ENCODE results near the gene PRR12. TPM values are rescaled to one million over a fixed set of nuclear protein-coding genes. Genes with fewer than 3 reads are reported as not detected.
"Not testable (repeated sequence)": the region's sequence is repeated elsewhere in the genome, so short reads cannot be mapped to it uniquely, and the experiment has no call there.

The PRR12 gene
- total RNA-seq, 1 donor, result 3.7 TPM

DNA sequence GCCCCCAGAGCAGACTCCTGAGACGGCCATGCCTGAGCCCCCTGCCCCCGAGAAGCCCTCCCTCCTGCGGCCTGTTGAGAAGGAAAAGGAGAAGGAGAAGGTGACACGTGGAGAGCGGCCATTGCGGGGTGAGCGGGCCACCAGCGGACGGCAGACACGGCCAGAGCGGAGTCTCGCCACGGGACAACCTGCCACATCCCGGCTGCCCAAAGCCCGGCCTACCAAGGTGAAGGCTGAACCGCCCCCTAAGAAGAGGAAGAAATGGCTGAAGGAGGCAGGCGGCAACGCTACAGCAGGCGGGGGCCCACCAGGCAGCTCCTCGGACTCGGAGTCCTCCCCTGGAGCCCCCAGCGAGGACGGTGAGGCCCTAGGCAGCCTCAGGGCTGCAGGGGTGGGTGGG lies 24.9 kb downstream of the PRR12 start:
- H3K4me3 ChIP-seq (ENCODE audit: low read depth, low read length), result no peak overlapping the region
- DNase-seq (ENCODE audit: low read depth), result no peak
- TF ChIP-seq, protein P1, sequence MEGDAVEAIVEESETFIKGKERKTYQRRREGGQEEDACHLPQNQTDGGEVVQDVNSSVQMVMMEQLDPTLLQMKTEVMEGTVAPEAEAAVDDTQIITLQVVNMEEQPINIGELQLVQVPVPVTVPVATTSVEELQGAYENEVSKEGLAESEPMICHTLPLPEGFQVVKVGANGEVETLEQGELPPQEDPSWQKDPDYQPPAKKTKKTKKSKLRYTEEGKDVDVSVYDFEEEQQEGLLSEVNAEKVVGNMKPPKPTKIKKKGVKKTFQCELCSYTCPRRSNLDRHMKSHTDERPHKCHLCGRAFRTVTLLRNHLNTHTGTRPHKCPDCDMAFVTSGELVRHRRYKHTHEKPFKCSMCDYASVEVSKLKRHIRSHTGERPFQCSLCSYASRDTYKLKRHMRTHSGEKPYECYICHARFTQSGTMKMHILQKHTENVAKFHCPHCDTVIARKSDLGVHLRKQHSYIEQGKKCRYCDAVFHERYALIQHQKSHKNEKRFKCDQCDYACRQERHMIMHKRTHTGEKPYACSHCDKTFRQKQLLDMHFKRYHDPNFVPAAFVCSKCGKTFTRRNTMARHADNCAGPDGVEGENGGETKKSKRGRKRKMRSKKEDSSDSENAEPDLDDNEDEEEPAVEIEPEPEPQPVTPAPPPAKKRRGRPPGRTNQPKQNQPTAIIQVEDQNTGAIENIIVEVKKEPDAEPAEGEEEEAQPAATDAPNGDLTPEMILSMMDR (IDR thresholded peaks at IDR 0.05; ENCODE audit: insufficient read depth, low read length), result no peak

DNA sequence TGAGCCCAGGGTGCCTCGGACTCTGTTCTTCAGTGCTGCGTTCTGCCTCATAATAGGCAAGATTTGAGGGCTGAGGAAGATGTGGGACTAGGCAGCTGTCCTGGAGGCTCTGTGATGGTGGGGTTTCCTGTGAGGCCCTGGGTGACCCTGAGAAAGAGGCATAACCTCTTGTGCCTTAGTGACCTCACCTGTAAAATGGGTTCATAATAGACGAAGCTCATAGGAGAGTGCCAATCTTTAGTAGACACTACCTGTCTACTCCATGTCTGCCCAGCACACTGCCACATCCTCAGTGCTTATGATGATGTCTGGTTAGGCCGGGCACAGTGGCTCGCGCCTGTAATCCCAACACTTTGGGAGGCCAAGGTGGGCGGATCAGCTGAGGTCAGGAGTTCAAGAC lies 25.6 kb downstream of the PRR12 start:
- no peak for DNase-seq (ENCODE audit: low read depth)
- TF ChIP-seq, protein P1 (IDR thresholded peaks at IDR 0.05; ENCODE audit: insufficient read depth, low read length), result no peak
- no peak overlapping the region for H3K4me3 ChIP-seq (ENCODE audit: low read depth, low read length)

DNA sequence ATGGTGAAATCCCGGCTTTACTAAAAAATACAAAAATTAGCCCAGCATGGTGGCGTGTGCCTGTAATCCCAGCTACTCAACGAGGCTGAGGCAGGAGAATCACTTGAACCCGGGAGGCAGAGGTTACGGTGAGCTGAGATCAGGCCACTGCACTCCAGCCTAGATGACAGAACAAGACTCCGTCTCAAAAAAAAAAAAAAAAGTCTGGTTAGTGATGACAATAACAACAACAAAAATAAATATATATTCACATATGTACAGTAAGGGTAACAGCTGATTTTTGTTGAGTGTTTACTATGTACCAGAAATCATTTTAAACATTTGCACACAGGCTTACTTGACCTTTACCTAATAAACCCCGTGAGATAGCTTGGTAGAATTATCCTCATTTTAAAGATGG lies 26.0 kb downstream of the PRR12 start:
- DNase-seq (ENCODE audit: low read depth), result no peak
- no peak overlapping the region for H3K4me3 ChIP-seq (ENCODE audit: low read depth, low read length)
- TF ChIP-seq, protein P1 (IDR thresholded peaks at IDR 0.05; ENCODE audit: insufficient read depth, low read length), result no peak

DNA sequence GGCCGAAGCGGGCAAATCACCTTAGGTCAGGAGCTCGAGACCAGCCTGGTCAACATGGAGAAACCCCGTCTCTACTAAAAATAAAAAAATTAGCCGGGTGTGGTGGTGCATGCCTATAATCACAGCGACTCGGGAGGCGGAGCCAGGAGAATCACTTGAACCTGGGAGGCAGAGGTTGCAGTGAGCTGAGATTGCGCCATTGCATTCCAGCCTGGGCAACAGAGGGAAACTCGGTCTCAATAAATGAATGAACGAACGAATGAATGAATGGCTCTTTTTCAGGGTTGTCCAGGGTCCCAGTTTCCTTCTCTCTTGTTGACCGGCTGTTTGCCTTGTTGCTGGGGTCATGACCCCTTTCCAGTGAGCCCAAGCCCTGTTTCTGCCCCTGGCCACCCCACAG lies 26.9 kb downstream of the PRR12 start:
- not testable (repeated sequence) for H3K4me3 ChIP-seq (ENCODE audit: low read depth, low read length); DNase-seq (ENCODE audit: low read depth)

DNA sequence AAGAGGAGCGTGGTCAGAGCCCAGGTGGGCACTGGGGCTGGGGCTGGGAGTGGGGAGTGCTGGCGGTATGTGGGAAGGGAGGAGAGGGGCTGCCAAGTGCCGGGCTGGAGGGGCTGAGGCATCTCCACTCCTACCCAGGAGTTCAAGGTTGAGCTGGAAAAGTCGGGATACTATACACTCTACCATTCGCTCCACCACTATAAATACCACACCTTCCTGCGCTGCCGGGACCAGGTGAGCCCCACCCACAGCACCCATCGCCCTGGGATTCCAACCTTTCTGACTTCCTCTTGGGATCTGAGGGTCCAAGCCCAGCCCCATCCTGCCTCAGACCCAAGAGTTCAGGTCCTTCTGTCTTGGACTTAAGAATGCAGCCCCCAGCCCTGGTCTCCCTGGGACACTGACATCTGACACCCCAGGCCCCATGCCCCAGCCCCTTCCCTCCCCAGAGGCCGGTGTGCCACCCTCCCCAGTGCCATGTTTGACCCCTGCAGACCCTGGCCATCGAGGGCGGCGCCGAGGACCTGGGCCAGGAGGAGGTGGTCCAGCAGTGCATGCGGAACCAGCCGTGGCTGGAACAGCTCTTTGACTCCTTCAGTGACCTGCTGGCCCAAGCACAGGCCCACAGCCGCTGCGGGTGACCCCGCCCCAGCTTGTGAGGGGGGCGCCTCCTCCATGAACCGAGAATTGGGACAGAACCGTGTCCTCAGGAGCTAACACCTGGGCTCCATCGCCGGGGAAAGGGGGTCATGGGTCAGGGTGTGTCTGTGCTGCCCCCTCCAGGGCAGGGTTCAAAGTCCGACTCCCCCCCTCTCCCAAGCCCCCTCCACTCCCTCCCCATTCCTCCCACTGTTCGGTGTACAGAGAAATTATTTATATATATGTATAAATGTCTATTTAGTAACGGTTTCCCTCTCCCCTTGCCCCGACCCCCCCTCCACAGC lies 34.3 kb downstream of the PRR12 start:
- DNase-seq (ENCODE audit: low read depth), result no peak
- H3K4me3 ChIP-seq (ENCODE audit: low read depth, low read length), result no peak overlapping the region
- TF ChIP-seq, protein P1 (IDR thresholded peaks at IDR 0.05; ENCODE audit: insufficient read depth, low read length), result no peak

DNA sequence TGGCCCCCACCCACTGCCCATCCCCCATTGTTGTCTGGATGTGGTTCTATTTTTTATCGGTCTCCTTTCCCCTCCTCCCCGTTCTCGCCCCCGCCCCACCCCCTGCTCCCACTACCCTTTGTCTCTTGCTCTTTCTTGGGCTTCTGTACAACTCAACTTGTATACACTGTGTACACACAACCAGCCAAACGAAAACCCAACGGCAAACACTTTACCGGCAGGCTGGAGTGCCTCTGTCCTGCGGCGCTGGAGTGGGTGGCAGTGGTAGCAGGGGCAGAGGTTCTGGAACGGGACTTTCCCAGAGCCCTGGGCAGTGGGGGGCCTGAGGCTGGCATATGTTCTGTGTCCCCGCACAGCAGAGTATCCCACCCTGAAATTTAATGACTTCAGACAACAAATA lies 35.2 kb downstream of the PRR12 start:
- no peak overlapping the region for H3K4me3 ChIP-seq (ENCODE audit: low read depth, low read length)
- TF ChIP-seq, protein P1 (IDR thresholded peaks at IDR 0.05; ENCODE audit: insufficient read depth, low read length), result no peak
- no peak for DNase-seq (ENCODE audit: low read depth)

DNA sequence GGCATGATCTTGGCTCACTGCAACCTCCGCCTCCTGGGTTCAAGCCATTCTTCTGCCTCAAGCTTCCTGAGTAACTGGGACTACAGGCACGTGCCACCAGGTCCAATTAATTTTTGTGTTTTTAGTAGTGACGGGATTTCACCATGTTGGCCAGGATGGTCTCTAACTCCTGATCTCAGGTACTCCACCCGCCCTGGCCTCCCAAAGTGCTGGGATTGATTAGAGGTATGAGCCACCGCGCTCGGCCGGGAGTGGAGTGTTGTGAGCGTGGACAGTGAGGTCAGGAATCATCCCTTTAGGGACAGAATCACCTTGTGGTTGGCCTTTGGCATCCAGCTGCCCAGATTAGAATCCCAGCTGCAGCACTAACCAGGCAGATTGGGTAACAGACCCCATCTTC lies 38.7 kb downstream of the PRR12 start:
- no peak for DNase-seq (ENCODE audit: low read depth)
- H3K4me3 ChIP-seq (ENCODE audit: low read depth, low read length), result no peak overlapping the region
- TF ChIP-seq, protein P1 (IDR thresholded peaks at IDR 0.05; ENCODE audit: insufficient read depth, low read length), result no peak

All from fibroblast of the aortic adventitia (primary cell).